NCI-H2107 (cell line): ENCODE measurements around the gene KCNJ12.
"Not testable (repeated sequence)": the region's sequence is repeated elsewhere in the genome, so short reads cannot be mapped to it uniquely, and the experiment has no call there.

Experiments used
- DNase-seq: peaks from one replicate; lab custom pipeline; 2025; lab: John Stamatoyannopoulos, UW

Gene KCNJ12

DNA sequence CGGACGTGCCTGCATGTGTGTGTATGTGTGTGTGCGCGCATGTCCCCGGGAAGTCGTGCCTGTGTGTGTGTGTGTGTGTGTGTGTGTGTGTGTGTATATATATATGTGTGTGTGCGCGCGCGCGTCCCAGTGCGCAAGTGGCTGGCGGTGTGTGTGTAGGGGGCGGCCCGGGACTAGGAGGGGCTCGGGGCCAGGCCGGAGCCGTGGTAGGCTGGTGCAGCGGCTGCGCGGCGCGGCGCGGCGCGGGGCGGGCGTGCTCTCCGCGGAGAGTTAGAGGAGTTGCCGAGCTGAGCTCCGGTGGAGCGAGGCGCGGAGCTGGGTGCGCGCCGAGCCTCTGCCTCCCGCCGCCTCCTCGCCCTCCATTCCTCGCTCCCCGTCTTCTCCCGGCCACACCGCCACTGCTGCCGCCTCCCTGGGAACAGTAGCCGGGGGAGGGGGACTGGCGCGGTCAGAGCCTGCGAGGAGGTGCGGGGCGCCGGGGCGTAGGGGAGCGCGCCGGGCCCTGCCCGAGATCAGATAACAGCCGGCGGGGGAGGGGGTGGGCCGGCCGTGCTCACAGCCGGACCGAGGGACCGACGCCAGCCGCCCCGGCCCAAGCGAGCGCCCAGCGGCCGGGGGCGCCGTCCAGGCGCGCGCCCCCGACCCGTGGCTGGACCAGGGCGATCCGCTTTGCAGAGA lies at the start of gene KCNJ12:
Gene KCNJ12 (plus strand): TSS at position 277 of the 678 bp plus-strand sequence. CDS start 38,986 bp downstream, outside the sequence.
- no peak for DNase-seq

DNA sequence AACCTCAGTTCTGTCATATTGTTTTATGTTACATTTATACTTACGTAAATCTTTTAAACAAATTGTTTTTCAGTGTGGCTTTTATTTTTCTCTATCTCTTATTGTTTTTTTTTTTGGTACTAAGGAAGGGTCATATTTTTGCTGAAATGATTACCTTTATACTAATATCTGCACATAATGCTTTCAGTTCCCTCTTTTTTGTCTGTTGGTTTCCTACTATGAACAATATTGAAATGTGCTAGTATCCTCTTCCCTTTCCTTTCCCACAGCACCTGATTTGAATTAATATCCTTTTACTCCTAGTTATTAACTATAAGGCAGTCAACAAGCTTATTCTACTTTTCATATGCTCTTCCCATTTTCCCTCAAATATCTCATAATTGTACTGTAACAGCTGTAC lies 48.2 kb upstream of the KCNJ12 start:
- DNase-seq = not testable (repeated sequence)

DNA sequence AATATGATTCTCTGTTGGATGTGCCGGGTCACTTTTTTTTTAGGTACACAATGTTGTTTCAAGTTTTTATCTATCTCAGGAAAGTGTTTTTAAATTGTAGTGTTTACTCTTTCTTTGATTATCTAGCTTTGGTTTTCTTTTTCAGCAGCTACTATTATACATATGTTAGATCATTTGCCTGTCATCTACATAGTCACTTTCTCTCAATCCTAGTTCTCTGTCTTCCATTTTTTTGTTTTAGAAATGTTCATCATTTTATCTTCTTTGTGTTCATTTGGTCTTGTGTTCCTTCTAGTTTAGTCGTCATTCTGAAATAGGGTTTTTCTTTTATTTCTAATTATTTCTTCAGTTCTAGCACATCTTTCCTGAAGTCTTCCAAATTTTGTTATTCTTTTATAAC lies 47.4 kb upstream of the KCNJ12 start:
- DNase-seq = not testable (repeated sequence)

DNA sequence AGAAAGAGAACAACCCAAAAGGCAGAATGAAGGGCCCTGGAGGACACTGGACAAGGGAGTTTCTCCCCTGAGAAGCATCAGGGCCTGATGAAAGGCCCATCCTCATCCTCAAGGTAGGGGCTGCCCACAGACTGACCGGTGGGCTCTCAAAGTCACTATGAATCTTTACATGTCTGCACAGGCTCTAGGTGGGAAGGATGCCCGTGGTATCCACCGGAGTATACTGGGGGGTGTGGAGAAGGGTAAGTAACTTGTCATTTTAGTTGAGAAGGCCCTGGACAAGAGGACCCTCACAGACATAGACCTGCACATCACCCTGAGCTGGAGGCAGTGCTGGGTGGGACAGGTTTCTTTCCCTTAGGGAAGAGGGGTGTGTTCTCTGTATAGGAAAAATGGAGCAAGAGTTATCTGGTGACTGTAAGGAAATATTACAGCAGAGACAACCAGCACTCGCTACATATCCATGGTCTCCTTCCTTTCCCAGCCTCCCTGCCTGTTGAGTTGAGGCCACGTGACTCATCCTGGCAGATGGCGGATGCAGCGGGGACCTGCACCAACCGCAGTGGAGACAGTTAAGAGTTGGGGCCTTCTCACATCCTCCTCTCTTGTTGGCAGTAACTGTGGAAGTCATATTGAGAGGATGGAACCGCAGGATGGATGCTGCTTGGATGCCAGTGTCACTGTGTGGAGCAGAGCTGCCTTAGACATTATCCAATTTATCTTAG lies 45.6 kb upstream of the KCNJ12 start:
- no peak for DNase-seq

DNA sequence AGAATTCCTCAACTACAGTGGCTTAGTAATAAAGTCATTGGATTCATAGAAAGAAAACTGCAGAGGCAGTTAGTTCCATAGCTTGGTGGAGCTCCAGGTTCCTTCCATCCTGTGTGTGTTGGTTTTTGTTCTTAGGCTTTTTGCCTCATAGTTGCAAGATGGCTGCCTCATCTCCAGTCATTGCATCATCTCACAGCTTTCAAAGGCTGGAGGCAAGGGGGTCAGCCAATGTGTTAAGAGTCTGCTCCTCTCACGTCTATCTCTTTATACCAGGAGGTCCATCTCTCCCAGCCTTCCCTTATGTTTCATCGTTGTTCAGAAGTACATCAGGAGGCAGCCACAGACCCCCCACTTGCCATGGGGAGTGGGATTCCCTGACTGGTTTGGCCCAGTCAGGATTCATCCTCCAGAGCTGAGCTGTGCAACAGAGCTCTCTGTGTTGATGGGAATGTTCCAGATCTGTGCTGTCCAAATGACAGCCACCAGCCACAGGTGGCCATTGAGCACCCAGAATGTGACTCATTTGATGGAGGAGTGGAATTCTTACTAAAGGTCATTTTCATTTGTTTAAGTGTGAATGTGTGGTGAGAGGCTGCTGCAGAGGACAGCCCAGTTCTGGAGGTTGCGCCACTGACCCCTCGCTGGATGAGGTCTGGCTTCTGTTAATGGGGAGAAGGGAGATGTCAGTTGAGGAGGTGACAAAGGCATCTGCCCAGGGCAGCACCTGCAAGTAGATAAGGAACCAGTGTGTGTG lies 39.4 kb upstream of the KCNJ12 start:
- DNase-seq = not testable (repeated sequence)

DNA sequence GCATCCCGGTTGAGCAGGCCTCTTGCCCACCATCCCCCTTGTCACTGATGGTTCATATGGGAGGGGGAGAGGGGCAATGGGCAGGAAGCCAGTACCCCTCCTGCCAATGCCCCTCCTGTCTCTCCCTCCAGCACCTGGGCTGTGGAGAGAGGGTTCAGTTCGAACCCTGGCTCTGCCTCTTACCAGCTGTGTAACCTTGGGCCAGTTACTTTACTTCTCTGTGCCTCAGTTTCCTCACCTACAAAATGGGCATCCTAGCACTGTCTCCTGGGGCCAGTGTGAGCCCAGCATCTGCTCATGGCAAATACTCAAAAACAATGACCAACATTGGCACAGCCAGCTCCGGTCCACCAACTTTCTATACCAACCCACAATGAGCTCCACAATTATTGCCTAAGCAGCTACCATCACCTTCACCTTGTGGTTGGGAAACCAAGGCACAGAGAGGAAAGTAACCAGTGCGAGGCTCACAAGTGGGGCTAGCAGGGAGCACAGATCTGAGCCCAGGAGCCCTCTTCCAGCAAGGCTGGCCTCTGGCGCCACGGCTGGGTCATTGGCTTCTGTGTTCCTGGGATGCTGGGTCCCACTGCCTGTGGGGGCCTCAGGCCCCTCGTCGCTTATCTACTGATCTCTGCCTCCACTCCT lies 38.1 kb upstream of the KCNJ12 start:
- DNase-seq = not testable (repeated sequence)

DNA sequence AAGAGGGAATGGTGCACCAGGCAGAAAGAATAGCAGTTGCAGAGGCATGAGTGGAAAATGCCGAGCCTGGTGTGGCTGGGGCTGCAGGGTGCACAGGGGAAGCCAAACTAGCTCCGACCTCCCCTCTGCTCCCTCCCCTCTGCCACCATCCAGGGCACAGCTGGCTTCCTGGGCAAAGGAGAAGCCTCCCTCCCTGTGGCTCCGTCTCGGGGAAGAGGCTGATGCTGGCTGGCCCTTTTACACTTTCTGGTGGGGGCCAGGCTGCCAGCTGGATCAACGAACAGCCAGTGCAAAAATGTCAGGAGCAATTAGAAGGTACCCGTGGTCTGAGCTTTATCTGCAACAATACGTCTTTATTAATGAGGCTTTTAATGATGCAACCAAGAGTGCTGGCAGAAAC lies 37.1 kb upstream of the KCNJ12 start:
- DNase-seq = no peak

DNA sequence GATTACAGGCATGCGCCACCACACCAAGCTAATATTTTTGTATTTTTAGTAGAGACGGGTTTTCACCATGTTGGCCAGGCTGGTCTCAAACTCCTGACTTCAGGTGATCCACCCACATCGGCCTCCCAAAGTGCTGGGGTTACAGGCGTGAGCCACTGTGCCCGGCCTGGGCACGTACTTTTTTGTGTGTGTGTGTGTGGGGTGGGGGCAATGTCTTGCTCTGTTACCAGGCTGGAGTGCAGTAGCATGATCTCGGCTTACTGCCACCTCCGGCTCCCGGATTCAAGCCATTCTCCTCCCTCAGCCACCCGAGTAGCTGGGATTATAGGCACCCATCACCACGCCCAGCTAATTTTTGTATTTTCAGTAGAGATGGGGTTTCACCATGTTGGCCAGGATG lies 36.6 kb upstream of the KCNJ12 start:
- DNase-seq = not testable (repeated sequence)

DNA sequence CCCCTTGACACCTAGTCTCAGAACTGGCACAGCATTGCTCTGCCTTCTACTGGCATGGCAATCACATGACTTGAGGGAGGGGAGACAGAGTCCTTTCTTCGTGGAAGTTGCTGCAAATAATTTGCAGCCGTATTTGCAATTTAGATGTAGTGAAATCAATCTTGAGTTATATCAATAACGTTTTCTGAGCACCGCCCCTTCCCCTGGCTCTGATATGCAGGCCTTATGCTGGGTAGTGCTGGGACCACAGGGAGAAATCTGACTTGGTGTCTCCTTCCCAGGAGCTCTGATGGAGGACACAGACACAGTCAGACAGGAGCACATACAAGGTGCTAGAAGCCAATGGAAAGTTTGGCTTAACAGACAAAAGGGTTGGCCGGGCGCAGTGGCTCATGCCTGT lies 35.8 kb upstream of the KCNJ12 start:
- not testable (repeated sequence) for DNase-seq

DNA sequence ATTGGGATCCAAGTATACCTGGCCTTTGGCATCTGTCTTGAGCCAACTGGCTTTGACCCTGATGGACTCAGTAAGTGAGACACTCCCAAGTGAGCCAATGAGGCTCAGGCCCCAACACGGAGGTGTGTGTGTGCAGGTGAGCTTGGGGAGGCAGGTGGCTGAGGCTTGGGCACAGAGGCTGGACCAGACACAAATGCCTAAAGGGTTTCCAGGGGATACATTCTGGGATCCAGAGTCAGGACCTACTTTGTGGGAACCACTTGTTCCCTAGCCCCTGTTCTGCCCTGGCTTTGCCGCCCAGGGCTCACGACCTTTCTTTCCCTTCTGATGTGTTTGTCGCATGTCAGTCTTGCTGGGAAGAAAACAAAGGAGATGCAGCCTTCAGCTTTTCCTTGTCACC lies 34.9 kb upstream of the KCNJ12 start:
- not testable (repeated sequence) for DNase-seq

DNA sequence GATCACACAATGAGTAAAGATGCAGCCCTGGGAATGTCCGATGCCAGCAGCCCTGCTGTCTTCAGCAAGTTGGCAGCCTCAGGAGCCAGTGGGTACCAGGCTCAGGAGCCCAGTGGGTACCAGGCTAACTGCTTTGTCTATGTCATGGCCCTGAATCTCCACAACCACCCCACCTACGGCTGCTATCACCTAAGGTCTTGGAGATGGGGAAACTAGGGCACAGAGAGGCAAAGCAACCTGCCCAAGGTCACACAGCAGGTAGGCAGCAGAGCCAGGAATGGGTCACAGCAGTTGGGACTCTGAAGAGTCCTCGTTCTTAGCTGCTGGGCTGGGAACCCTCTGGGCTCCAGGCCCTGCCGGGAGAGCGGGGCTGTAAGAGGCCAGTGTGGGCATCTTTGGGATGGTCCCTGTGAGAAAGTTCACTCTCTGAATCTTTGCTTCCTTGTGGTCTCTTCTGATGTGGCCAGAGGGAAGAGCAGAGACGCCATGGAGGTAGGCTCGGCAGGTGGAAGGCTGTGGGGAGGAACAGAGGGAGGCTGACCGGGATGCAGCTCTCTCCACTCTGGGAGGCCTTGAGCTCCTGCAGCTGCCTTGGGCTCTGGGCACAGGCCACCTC lies 34.1 kb upstream of the KCNJ12 start:
- DNase-seq = not testable (repeated sequence)

DNA sequence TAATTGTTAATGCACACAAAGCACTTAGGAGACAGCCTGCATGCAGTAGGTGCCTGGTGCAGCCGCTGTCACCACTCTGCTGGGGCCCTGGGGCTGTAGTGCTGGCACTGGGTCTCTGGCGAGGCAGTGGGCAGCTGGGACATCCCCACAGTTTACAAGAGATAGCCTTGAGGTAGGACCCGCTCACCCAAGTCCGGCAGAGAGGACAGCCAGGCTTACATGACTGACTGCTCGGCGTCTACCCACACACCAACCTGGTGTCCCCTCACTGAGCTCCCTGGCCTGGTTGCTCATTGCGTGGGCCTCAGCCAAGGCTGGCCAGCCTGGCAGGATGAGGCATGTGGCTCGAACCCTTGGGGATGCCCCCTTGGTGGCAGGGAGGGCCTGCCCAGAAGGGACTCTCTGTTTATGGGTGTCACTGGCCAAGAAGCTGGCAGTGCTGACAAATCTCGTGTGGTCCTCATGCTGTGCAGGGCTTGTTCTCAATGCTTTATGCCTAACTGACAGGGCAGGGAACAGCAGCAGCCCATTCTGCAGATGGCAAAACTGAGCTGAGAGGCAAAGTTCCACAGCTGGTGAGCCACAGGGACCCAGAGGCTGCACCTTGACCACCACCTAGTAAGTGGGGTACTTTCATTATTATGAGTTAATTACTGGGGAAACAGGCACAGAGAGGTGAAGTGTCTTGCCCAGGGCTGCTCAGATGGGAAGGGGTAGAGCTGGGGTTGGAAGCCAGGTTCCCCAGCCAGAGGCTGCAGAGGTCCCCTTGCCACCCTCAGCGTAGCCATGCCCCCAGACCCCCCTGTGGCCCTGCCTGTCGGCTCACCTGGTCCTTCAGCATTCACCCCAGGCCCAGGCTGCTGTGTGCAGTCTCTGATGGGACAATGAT lies 32.9 kb upstream of the KCNJ12 start:
- not testable (repeated sequence) for DNase-seq

DNA sequence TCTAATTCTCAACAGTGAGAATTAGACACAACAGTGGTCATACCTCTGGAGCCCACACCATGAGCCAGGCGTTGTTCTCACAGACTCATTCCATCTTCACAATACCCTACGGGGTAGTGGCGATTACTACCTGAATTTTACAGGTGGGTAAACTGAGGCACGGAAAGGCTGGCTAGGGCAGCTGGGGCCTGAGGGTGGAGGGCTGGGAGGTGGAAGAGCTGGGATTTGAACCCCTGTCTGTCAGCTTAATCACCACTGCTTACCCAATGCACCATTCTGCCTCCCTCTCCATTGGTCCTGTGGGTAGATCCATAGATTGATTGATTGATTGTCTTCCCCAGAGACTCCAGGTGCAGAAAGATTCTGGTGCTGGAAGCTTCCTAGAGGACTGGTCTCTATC lies 31.4 kb upstream of the KCNJ12 start:
- DNase-seq = not testable (repeated sequence)

DNA sequence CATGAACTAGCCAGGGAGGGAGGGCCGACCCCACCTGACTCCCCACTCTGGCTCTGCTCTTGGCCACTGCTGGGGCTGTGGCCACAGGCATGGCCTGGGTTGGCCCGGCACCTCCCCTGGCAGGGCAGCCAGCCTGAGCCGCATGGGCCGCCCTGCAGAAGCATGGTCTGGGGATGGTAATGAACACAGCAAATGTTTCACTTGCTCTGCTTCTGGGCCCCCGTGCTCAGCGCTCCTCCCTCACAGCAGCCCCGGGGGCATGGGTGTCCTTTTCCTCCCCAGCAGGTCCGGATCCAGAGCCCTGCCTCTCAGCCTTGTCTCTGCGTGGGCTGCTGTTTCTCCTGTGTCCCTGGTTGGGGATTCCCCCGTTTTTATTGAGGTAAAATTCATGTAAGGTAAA lies 30.9 kb upstream of the KCNJ12 start:
- DNase-seq = no peak

DNA sequence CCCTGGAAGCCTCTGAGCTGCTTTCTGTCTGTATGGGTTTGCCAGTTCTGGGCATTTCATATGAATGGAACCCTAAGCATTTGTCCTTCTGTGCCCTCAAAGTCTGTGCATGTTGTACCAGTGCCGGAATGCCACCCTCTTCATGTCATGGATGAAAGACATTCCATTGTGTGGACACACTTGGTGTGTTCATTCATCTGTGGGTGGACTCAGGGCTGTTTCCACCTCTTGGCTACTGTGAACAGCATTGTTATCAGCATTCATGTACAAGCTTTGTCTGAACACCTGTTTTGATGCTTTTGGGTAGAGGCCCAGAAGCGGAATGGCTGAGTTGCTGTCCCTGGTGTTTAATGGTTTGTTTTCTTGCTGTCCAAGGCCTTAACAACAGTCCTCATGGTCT lies 30.1 kb upstream of the KCNJ12 start:
- DNase-seq = not testable (repeated sequence)

DNA sequence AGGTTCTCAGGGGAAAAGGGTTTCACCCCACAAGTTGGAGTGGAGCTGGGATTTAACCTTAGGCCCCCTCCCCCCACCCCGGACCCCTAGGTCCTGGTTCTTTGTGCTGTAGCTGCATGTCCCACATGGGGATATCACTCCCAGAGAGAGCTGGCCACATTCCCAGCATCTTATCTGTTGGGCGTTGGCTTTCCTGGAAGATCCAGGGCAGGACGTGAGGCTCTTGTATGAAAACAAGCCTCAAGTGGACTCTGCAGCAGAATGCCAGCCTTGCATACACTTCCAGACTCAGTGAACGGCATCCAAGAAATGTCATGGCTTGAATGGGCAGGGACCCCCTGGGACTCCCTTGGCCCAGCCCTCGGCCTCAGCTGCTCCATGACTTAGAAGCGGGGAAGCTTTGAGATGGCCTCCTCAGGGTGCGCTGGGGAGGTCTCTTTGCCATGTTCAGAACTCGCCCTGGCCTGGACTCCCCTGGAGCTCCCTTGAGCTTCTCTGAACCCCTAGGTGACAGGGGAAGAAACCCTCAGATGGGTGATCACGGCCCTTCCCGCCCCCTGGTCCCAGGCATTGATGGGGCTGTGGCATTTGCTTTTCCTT lies 29.4 kb upstream of the KCNJ12 start:
- DNase-seq = not testable (repeated sequence)

DNA sequence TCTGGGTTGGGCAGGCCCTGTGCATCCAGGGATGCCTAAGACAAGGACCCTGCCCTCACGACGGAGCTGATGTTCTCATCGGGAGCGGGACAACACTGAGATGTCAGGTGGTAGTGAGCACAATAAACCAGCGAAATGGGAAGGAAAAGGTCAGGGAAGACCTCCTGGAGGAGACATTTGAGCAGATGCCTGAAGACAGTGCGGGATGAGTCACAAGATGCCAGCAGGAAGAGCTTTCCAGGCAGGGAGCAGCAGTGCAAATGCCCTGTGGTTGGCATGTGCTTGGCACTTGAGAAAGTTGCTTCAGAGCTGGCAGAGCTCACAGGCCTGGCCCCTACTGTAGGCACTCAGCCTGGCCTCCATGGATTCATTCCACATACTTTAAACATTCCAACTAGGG lies 28.5 kb upstream of the KCNJ12 start:
- not testable (repeated sequence) for DNase-seq

DNA sequence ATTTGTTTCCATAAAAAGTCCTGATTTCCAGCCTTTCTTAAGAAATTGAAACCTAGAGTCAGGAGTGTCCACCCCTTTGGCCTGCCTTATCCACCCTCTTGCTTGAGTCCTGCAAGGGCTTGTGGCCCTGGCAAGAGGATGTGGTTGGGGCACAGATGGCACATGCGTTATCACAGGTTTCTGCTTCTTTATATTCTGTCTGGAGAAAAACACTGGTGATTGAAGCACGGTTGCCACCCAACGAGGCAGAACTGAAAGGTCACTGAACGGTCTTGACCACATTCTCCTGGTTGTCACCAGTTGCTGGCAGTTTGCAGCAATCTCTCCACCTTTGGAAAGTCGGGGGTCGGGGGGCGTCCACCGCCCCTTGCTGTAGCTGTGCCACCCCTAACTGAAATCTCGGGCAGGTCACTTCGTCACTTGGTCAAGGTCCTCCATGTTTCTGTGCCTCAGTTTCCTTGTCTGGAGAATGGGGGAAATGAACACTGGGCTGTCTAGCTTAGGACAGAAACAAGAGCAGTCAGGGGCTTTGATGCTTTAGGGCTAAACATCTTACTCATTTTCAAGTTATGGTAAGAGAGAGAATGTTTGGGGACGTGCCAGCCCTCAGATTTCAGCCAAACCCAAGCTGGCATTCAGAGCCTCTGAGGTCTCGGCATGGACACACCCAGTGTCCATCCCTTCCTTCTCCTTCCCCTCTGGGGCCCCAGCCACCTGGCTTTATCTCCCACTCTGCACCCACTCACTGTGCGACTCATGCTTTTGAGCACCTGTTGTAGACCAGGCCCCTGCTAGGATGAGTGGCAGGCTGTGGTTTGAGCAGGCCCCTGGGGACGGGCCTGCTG lies 27.9 kb upstream of the KCNJ12 start:
- DNase-seq = not testable (repeated sequence)

DNA sequence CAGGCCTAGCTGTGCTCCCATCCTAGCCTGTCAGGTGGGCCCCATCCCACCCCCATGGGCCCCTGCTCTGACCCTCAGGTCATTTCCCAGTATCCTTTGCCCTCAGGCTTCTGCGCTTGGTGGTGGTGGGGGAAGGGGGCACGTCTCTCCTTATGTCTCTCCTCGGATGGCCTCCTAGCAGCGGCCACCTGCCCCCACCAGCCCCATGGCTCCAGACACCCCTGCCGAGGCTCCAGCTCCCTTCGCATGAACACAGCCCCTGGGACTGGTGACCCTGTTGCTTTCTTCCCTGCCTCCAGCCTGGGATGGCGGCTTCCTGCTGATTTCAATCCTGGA lies 27.3 kb upstream of the KCNJ12 start:
- not testable (repeated sequence) for DNase-seq
